GM21526 (cell line): ENCODE results near the gene KDM7A.
"Not testable (repeated sequence)": the region's sequence is repeated elsewhere in the genome, so short reads cannot be mapped to it uniquely, and the experiment has no call there.

Experiments
- ATAC-seq: cut with Tn5 transposase; IDR thresholded peaks from one replicate; pipeline ENCODE4 v1.9.1; 2021; ENCODE audit warnings: moderate library complexity; ENCODE audit not compliant: unreplicated experiment, low FRiP score

The KDM7A gene

GRCh38 chr7:140203556-140203955, 26.8 kb upstream of the KDM7A start:
- no peak for ATAC-seq

GRCh38 chr7:140202942-140203341, 26.2 kb upstream of the KDM7A start:
- ATAC-seq, result not testable (repeated sequence)

DNA sequence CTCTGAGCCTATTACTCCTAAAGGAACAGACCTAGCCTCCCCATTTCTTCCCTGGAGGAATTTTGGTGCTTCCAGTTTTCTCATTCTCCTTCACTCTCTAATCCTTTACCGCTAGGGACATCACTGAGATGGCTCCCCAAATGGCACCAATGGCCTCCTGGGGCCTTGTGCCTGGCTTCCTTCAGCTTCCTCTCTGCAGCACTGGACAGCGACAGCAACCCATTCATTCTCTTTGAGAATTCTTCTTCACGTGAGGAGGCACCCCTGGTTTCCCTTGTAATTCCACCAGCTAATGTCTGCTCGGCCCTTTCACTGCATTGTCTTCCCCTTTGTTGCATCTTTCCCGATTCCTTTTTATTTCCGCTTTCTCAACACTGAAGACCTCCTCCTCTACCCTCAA, 24.6 kb upstream of the KDM7A start:
- no peak for ATAC-seq

GRCh38 chr7:140200061-140200989, 23.5 kb upstream of the KDM7A start:
- ATAC-seq, result no peak

DNA sequence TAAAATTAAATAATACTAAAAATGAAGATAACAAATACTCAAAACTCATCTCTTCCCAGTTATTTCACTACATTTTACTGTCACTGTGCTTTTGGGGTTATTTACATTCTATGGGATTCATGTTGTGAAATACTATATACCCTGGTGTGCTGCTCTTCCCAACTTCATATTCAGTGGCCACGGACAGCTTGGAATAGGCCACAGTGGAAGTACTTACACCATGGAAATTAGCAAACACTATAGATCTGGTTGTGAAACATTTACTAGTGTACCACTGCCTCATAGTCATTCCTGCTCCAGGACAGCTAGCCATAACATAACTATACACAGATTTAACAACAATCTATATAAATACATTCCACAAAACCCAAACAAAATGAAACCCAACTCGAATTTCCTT, 21.2 kb upstream of the KDM7A start:
- ATAC-seq, result no peak

- ATAC-seq, result no peak
Observed at GRCh38 chr7:140197218-140197890, 20.6 kb upstream of the KDM7A start.

- ATAC-seq, result no peak
Observed at GRCh38 chr7:140196361-140197217, 19.8 kb upstream of the KDM7A start.

DNA sequence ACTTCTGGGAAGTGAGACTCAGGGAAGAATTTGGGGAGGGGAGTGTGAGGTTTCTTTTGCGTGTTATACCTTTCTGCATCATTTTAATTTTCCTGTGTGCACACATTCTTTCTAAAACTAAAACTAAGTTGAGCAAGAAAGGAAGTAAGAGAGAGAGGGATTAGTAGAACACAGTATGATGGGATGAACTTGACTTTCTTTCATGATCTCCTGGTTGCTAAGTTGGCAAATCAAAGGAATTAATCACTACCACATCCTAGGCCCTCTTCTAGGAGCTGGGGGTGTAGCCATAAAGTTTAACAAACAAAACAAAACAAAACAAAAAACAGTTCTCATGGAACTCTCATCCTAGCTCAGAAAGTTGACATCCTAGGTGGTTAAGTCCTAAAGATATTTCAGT, 19.1 kb upstream of the KDM7A start:
- ATAC-seq, result no peak

GRCh38 chr7:140192620-140193019, 15.8 kb upstream of the KDM7A start:
- no peak for ATAC-seq

- ATAC-seq, result no peak
Observed at GRCh38 chr7:140192176-140192575, 15.4 kb upstream of the KDM7A start.

- no peak for ATAC-seq
Observed at GRCh38 chr7:140190588-140190987, 13.8 kb upstream of the KDM7A start.

DNA sequence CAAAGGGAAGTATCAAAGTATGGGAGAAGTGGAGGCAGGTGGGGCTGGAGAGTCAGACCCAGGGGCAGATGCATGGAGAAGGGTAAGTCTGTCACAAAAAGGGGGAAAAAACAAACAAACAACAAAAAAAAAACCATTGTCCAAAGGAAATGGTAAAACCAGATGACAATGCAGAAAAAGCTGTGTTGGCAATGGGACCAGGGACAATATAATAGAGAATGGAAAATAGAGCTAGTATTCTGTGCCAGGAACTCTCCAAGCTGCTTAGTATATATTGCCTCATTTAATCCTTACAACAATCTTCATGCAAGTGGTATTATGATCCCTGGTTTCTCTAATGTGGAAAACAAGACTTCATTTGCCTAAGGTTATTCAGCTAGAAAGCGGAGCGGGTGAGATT, 13.1 kb upstream of the KDM7A start:
- no peak for ATAC-seq

GRCh38 chr7:140182917-140183316, 6.1 kb upstream of the KDM7A start:
- ATAC-seq, result no peak

GRCh38 chr7:140179339-140179738, 2.6 kb upstream of the KDM7A start:
- no peak for ATAC-seq

- no peak for ATAC-seq
Observed at GRCh38 chr7:140176122-140176701, 571 bp downstream of the KDM7A start.

DNA sequence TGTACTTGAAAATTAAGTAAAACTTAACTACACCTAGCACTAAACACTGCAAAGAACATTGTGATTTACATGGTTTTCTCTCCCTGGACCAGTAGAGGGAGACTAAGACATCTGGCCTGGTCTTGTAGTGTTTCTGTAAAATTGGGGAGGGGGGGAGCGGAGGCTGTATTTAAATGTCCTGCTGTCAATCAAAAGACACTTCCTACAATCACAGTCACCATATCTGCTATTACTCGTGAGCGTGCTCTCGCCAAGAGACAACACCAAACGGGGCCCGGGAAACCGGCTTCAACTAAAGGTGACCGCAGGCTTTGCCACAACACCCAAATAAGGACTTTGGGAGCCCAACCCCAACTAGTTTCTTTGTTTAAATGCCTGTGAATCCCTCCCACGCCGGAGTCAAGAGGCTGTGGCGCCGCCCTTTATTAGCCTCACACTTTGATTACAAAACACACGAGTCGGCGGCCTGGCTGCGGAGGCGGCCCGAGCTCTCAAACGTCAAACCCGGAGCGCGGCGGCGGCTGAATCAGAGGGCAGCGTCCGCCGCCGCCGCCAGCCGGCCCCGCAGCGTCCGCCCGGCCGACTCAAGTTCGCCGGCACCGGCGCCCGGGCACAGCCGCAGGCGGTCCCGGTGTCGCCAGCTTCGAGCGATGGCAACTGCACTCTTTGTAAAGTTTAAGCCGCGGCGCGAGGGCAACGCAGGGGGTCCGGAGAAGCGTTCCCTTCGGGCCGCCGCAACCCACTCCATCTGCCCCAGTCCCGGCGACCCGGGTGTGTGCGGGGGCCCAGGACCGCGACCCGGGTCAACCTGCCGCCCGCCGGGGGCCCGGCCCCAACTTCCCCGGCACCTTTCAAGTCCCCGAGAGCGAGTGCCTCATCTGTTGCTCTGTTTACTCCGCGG, 1.3 kb downstream of the KDM7A start:
- peak; percentile 58 for ATAC-seq

DNA sequence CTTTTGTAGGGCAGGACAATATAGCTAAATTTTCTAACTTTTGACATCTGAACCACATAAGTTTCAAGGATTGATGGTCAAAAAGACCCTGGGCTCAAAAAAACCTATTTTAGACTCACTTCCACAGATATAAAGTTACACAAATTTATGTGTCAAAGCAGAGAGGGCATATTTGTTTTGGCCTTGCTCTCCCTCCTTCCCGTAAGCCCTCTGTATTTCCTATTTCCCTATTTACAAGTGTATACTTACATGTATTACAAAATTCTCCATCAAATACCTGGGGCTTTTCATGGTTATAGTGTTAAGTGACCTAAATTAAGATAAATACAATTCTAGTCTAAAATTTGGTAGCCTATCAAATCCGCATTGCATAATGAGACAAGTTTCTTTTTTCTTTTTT, 2.6 kb downstream of the KDM7A start:
- no peak for ATAC-seq

GRCh38 chr7:140170375-140170774, 6.4 kb downstream of the KDM7A start:
- ATAC-seq, result no peak

DNA sequence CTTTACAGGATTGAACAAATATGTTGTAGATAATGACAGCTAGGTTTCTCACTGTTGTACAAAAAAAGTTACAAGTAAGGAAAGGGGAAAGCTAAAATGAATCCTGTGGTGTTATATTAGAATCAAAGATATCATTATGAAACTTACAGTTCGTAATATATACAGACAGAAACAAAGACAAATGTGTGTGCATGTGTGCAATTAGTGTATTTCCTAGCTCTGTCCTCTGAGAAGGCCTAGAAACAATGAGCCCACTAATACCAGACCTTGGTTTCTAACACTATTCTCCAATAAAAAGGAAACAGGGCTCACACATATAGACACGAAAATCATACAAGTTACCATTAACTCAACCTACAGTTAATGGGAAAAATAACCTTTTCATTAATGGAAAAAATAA, 8.0 kb downstream of the KDM7A start:
- no peak for ATAC-seq

- ATAC-seq, result no peak
Observed at GRCh38 chr7:140165422-140165821, 11.4 kb downstream of the KDM7A start.
